HG02970 (cell line): ENCODE results near the gene NOTCH1.

Experiments
- ATAC-seq: cut with Tn5 transposase; IDR thresholded peaks from one replicate; pipeline ENCODE4 v1.9.1; 2021; ENCODE audit warnings: mild to moderate bottlenecking, moderate library complexity, moderate number of reproducible peaks; ENCODE audit not compliant: unreplicated experiment, low FRiP score

The NOTCH1 gene

DNA sequence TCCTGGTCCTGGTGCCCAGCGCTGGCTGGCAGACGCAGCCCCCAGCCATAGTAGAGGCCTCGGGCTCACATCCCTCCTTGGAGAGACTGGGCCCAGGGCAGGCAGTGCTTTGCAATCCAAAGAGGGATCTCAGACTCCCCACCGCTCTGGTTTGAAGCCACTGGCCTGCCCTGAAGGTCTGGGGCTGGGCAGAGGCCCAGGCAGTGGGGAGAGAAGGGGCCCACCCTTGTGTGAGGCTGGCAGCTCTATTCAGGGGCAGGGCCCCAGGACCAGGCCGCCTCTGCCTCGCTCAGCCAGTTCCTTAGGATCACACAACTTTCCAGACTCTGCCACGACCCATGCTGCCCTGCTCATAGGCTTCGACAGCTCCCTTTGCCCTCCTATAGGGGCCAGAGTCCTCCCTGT is 52.3 kb downstream of the NOTCH1 start:
- ATAC-seq, result no peak

DNA sequence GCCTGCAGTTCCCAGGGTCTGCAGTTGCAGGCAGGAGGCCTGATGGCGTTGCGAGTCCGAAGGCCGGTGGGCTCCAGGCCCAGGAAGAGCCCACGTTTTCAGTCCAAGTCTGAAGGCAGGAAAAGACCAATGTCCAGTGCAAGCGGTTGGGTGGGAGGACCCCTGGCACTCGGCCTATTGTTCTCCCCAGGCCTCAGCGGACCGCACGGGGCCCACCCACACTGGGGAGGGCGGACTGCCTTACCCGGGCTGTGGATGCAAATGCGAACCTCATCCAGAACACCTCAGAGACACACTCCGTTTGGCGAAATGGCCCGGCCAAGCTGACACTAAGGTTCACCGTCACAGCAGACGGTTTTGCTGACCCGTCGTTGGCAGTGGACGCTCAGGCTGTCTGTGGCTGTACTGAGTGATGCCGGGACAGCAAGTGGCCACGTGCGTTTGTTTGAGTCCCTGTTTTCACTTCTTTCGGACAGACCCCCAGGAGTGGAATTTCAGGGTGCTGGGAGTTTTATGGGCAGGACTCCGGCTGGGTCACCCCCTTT is 52.8 kb downstream of the NOTCH1 start:
- ATAC-seq, result no peak

DNA sequence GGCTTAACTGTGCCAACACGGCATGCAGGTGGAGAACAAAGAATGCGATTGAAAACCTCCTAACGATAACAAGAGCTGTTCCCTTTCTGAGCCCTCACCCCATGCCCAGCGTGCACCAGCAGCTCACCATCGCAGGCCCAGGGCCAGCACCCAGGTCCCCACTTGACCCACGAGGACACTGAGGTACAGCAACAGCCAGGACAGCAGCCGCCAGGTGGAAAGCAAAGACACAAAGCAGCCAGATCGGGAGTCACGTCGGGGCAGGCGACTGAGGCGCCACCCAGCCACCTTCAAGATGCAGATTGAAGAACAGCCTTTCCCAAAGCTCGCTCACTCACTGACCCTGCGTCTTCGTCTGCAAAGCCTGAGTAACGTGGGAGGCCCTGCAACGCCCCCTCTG is 56.1 kb downstream of the NOTCH1 start:
- no peak for ATAC-seq

DNA sequence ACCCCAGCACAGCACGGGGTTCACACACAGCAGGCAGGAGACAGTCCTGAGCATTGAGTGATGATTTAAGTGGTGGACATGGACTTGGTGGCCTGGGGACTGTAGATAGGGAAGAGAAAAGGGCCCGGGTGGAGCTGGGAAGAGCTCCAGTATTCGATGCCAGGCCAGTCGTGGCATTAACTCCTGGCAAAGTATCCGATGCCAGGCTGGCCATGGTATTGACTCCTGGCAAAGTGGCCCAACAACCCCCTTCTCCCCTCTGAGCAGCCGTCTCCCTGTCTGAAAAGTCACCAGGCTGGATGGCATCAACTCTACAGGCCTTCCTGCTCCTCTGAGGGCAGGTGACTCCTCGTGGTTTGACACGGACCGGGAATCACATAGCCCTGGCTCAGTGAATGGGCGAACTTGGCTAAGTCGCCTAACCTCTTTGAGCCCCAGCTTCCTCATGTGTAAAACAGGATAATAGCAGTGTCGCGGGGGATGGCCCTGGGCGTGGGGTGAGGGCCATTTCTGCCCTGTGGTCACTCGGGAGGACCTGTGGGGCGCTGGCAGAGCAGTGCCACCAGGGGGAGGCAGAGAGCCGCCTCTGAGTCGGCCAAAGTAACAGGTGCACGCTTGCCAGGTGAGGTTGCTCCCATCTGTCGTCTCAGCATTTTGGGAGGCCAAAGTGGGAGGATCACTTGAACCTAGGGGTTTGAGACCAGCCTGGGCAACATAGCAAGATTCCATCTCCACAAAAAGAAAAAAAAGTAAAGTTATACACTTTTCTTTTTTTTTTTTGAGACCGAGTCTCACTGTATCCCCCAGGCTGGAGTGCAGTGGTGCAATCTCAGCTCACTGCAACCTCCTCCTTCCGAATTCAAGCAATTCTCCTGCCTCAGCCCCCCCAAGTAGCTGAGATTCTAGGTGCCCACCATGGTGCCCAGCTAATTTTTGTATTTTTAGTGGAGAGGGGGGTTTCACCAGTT is 57.3 kb downstream of the NOTCH1 start:
- ATAC-seq, result no peak

DNA sequence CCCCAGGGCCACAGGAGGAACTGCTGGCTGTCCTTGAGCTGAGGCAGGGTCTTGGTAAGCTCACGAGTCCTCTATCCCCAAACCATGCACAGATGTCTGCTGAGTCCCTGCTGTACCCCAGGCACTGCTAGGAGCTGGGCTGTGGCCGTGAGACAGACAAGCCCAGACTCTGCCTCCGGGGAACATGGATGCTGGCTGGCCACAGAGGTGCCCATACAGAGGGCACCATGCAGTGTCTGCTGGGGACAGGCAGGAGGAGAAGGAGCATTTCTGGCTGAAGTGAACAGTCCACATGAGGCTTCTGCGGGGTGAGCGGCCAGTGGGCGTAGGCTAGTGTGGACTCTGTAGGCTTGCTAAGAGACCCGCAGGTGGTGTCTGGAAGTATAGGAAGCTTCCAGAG is 58.2 kb downstream of the NOTCH1 start:
- no peak for ATAC-seq

DNA sequence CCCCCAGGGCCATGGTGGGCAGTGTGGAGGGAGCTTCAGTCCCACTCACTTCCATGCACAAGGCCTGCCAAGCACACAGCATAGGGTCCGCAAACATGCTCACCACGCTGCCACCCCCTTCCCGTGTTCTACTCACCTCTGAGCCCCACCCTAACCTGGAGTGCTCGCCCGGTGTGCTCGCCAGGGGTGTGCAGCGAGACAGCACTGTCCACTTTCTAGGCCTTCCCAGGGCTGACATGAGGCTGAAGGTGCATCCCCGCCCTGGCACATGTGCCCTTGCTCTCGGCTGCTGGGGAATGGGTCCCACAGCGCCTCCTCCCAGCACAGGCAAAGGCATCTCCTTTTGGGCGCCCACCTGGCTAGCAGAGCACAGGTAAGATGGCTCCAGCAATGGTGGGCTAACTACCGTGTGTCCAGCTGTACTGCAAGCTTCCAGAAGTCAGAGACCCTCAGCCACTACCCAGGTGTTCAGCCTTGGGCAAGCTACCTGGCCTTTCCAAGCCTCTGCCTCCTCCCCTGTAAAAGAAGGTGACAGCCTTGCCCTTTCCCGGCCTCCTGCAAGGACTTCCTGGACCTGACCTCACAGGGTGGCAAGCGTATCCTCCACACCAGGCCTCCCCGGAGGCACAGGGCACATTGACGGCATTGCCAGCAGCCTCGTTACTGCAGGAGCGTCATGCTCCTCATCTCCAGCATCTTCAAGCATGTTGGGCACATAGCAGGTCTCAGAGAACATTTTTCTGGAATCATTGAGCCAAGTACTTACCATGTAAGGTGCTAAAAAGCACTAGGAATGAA is 58.8 kb downstream of the NOTCH1 start:
- ATAC-seq, result no peak

DNA sequence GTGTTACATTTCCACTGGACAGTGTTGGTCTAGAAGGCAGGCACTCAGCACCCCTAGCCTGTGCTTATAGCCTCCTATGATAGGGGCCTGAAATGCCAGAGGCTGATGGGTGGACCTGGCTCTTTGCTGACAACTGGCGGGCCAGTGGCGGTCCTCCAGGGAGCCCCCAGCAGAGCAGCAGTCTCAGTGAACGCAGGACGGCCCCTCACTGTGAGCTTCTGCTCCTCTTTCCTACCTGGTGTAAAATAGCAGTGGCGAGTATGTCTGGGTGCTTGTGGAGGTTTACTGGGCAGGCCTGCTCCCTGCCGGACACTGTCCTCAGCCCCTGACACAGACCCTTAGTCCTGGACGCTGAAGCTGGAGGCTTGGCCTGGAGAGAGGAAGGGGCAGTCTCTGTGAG is 59.7 kb downstream of the NOTCH1 start:
- no peak for ATAC-seq

DNA sequence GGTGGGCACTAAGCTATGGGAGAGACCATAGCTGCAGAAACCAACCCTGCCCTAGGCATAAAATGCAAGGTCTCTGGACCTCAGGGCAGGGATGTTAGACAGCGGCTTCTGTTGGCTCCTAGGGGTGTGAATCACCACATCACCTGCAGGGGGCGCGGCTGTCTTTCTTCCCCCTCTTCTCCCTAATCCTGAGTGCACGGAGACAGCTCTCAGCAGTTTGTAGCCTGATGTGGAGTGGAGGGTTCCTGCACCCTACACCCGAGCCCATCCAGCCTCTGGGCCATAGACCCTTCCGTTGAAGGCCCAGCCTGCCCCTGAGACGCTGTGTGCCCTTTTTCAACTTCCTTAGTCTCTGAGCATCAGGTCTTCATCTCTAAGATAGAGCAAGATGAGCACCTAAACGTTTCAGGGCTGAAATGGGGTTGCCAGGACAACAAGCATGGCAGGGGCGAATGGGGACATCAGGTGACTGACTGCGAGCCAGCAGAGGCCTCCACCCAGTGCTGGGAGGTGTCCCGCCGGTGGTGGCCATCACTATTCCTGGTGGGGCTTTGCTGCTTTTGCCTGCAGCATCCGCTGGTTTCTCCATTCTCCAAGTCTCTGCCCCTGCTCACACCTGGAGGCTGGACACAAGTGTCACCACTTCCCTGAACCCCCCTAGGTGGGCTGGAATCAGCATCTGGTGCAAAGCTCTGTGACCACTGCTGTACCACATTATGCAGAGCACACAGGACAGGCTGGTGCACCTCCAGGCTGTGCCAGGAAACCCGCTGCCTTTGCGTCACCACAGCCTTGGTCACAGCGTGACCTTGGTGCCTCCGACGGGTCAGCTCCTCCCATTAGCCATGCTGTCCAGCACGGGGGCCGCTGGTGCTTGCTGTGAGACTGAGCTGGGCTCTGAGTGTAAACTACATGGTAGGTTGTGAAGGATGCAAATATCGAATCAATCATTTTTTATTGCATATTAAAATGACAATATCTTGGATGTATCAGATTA is 60.5 kb downstream of the NOTCH1 start:
- no peak for ATAC-seq

DNA sequence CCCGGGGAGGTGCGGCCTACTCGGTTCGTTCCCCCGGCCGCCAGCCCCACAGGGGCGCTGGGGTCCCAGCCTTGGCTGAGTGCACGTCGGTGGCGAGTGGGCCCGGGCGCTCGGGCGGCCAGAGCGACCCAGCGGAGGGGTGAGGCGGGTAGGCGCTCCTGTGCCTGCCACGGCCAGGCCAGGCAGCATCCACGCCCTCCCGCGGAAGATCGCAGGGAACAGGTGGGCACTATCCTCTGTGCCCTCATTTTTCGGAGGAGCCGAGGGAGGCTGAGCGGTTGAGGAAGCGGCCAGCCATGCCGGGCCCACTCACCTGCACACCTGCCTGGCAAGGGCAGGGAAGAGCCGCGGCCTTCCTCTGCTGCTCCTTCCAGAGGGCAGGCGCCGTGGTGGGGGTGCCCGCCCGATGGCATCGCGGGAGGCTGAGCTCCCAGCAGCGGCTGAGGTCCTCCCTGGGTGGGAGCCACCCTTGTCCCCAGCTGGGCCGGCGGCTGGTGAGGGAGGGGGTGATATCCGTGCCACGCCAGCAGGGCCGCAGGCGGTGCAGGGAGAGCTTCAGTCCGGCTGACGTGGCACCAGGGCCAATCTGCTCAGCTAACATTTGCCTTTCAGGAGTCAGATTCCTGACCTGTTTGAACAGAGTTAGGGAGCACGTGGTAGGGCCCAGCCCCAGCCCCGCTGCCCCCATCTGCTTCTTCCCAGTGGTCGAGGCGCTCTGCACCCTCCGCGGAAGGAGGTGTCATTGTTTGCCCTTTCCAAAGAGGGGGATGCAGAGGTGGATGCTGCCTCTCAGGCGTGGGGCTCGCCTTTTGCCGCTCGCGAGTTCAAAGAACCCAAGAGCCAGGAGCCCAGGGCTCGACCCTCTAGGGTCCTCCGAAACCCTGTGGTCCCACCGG is 61.4 kb downstream of the NOTCH1 start:
- ATAC-seq, result no peak

DNA sequence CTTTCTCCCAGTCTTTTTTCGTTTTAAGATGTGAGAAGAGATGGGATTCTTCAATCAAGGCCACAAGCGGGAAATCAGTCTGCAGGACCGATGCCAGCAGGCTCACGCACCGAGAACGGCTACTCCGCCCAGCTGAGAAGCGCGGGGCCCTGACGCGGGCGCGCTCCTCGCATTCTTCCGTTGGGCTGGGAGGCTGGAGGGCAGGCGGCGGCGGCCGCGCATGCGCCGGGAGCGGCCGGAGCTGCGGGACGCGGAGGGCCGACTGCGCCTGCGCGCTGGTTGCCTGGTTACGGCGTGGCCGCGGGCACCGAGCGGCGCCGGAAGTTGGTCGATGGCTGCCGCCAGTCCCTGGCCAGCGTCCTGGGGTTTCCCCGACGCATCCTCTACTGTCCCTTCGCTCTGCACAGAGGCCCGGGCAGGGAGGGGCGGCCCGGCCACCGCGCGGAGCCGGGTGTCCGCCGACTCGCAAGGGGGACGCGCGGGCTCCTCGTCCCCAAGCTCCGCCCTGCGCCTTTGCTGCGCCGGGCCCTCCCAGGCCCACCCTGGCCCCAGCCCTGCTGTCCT is 62.2 kb downstream of the NOTCH1 start:
- ATAC-seq, result peak; percentile 63

DNA sequence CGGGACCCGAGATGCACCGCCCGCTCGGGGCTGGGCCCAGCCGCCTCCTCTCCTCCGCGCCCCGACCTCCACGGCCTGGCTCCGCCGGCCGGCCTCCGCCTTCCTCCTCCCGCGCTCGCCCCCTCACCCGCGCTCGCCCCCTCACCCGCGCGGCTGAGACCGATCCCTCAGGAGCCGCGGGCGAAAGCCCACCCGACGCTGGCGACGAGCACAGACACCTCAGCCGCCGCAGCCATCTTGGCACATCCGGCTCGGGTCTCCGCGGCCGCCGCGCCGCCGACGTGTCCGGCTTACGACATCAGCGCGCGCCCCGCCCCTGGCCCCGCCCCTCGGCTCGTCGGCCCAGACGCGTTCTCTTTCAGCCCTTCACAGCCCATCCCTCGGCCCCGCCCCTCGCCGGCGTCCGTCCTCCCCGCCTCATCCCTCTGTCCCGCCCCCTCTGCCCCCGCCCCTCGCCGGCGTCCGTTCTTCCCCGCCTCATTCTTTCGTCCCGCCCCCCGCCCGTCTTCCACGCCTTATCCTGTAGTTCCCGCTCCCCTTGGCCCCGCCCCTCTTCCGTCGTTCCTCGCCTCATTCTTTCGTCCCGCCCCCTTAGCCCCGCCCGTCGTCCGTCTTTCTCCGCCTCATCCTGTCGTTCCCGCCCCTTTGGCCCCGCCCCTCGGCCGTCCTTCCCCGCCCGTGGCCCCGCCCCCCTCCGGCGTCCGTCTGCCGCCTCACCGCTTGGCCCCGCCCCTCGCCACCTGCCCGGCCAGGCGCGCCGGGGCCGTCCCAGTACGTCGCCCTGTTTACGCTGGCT is 62.9 kb downstream of the NOTCH1 start, which contains the start of gene SEC16A:
TSS of gene SEC16A (minus strand) at position 248 of the 796 bp plus-strand sequence. CDS start 5,425 bp downstream, outside the sequence.
- ATAC-seq, result peak; percentile 53

DNA sequence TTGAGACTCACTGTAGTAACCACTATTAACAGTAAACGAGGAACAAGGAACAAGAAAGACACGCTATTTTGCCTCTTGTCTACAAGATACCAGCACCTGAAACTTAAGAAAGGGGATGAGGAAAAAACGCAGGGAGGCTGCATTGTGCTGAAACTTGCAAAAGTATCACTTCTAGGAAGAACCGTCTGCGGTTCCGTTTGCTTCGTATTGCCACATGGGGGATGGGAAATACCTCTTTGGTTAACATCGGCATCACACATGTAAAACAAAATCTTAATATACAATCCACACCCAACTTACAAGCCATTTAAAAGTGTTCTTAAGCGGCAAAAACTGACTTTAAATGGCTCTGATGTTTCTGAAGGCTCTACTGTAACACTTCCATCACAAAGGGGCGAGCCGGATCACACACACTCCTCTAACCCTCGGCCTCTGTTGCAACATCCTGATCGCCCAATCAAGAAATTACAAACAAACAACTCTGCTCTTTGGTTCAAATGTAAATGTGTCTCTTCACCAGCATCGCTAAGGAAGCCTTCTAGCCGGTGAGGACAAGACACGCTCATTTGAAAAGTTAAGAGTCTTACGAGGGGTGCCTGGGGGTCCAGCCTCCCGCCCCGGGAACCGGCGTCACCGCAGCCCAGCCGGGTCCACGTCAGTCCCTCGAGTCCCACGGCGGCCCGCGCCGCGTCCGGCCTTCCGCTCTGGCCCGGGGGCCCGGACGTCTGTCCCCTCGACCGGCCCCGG is 63.6 kb downstream of the NOTCH1 start:
- ATAC-seq, result peak; percentile 2

DNA sequence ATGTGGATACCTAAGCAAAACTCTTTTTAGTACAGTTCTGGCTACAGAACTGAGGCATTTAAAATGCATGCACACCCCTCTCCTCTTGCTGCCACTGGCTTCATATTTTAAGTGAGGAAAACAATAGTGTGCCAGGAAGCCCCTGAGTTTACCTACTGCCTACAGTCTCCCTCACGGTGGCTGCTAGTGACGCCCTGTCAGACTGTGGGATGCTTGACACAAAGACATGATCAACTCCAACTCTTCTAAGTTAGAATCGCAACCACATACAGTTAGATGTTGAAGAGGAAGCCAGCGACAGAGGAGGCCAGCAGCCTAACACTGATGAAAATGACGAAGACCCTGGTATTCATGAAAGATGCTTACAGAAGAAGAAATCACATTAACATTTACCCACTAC is 64.3 kb downstream of the NOTCH1 start:
- no peak for ATAC-seq

DNA sequence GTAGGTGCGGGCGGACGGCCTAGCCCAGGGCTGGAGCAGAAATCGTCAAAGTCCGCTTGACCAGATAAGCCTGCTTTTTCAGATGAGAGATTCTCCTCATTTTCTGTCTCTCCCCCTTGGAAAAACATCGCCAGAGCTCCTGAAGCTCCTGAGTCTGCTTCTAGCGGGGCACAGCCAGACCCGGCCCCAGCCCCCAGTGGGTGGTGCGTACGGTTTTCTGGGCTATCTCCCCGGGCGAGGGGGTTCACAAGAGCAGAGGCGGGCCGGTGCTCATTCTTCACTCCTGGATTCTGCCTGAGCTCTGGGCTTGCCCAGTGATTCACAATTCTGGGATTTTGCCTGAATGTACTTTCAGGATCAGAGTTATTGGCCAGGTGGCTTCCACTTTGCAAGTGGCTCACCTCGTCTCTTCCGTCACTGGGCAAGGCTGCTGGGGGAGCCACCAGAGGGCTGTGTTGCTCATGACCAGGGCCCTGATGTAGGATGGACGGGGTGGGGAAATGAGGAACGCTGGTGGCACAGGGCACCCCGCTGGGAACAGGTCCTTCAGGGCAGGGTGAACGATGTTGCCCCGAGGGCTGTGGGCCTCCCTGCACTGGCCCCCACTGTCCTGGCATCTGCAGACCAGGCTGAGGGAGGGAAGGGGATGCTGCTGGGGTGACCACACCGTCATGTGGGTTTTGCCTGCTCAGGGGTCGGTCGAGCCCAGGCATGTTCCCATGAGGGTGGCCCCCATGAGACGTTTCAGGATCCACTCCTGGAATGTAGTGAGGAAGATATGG is 69.3 kb downstream of the NOTCH1 start:
- no peak for ATAC-seq

DNA sequence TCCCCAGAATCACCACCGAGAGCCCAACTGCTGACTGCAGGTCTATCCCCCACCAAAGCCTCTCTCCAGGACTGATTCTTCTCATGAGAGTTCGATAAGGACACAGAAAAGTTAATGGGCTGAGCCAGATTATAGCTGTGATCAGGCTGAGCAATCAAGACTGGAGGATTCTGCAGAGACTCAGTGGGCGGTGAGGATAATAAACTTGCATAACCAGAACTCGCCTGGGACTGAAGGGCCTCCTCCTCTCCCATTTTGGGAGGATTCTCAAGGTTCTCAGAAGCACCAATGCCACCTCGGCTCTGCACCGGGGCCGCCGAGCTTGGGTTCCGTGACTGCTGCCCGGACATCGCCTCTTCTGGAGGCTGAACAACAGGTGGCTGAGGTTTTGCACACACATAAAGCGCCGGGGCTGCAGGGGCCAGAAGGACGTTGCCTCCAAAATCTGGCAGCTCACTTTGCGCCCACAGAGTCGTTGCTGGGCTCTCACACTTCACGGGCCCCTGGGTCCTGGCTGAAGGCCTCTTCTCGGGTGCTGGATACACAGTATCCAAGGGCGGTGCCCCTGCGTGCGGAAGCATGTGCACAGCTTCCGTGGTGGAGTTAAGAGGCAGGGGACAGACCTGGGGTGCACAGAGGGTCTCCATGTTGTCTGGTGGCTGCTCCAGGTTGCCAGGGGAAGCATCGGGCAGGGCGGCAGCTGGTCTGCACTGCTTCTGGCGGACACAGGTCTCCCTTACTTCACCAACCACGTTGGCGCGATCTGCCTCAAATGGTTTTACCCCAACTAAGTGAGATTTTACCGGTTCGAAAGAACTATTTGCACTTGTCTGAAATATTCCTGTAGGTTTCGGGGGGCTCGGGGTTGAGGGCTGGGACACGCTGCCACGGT is 70.6 kb downstream of the NOTCH1 start:
- no peak for ATAC-seq
